HL-60/S4 treated with phorbol 12-myristate 13-acetate at 8.2 ng/mL for 4 days and 3 days (cell line): ENCODE results near the gene FERD3L.

Experiments
- in situ Hi-C: fragments of 300-500 bp; cut with MboI; formaldehyde crosslinking; loops from 2 replicates; pipeline ENCODE4 v1.15.0; 2022; ENCODE audit warnings: low sequenced_read_pairs

The FERD3L gene

GRCh38 chr7:19101472-19101871 is 43.7 kb downstream of the FERD3L start:
- in situ Hi-C loops, result no loop called here

GRCh38 chr7:19099924-19100323 is 45.3 kb downstream of the FERD3L start:
- in situ Hi-C loops, result no loop called here

DNA sequence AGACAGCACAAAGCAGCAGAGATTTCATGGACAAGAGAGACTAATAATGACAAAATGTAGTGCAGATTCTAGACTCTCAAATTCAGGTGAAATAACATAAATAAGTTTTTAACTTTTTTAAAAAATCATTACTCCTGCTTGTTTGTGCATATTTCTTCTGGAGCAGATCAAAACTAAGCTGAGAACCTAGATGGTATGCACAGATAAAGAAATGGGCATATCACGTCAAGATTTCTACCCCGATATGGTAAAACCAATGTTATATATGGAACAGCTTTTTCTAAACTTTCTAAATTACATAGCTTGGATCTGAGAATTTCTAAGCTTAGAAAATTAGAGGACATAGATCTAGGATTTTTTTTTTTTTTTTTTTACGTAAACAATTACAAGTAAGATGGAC is 46.0 kb downstream of the FERD3L start:
- in situ Hi-C loops, result no loop called here

DNA sequence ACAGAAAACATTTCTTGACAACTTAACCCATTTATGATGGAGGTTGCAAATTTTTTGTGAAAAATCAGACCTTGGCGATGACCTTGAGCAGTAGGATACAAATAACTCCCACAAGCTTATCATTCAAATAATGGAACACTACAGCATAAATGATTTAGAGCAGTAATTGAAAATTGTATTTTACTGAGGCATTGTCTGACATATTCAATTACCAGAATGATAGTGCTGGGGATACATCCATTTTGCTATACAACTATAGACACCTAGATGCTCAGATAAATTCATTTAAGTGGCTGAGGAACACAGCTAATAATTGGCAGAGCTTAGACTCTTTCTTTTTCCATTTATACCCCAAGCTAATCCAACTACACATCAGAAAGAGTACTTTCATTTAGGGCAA is 46.7 kb downstream of the FERD3L start:
- in situ Hi-C loops, result no loop called here

DNA sequence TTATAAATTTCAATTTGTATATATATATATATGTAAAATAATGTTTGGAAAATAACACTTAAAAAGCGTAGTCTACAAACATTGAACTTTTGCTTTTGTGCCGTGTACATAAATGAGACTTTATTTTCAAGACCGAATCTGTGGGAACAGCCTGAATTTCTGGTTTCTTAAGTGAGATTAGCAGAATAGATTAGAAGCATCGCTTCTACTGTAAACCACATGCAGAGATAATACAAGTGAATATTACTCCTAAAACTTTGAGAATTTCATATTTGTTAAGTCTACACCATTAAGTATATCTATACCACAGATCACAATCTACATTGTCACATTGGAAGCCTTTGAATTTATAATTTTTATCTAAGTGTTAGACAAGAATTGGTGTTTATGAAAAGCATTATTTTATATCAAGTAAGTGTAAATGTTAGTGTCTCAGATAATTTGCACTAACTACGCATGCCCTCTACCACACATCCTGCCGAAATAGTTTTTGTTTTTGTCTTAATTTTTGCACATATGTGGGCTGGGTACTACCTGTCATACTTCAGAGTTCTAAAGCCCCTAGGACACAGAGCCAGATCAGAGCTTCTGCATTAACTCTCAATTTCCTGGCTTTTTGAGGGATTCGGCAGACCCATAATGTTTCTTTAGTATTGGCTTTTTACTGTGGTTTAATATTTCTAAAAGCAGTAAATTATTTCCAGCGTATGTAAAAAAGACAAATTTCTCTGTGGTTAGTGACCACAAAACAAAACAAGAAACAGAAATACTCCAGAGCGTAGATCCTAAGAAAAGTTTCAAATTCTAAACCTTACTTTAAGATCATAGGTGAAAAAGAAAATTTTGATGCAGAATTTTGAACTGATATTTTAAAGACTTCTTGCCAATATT is 47.8 kb downstream of the FERD3L start:
- in situ Hi-C loops, result no loop called here

- in situ Hi-C loops, result no loop called here
Observed at GRCh38 chr7:19095353-19095860, 49.8 kb downstream of the FERD3L start.
